Spleen (tissue), 7 donors: Measurements from ENCODE around the gene VANGL2.

ENCODE experiments used
- CTCF ChIP-seq, 11 experiments: fragments of 200-600 bp in 7 of 11; fragments of 450-650 bp in 4 of 11; sonication (generic) in 4 of 11; IDR thresholded peaks in 8 of 11; conservative IDR thresholded peaks in 3 of 11; 1 replicate in 7 of 11; 2 replicates in 4 of 11; pipeline versions ENCODE4 v1.4.0 to v1.8.0; 2016 to 2021; ENCODE audit warnings: antibody characterized with exemption in 11 of 11, inconsistent platforms in 4 of 11, mild to moderate bottlenecking in 1 of 11
- POLR2AphosphoS5 ChIP-seq, 3 donors: sonication (generic); formaldehyde crosslinking; IDR thresholded peaks; one replicate each; pipeline ENCODE4 v1.5.1; 2017; ENCODE audit warnings: antibody characterized with exemption in 3 of 3
- donor health status: DM: no; HTN: no; CAD: no; lungs with moderate emphysema.
- donor health status: DM: no; HTN: no; CAD: no.
- donor health status: DM: no; HTN: no; CAD: no.

- TF ChIP-seq CTCF (IDR thresholded peaks at IDR 0.05 in 8 of 11, conservative IDR thresholded peaks at IDR 0.05 in 3 of 11) (no peak), POLR2AphosphoS5 (IDR thresholded peaks at IDR 0.05) (no peak)
These were observed 49.1 kb downstream of the VANGL2 start for GRCh38 chr1:160449494-160449893.
